ENCODE data around the gene ZFY.

Gene ZFY

DNA sequence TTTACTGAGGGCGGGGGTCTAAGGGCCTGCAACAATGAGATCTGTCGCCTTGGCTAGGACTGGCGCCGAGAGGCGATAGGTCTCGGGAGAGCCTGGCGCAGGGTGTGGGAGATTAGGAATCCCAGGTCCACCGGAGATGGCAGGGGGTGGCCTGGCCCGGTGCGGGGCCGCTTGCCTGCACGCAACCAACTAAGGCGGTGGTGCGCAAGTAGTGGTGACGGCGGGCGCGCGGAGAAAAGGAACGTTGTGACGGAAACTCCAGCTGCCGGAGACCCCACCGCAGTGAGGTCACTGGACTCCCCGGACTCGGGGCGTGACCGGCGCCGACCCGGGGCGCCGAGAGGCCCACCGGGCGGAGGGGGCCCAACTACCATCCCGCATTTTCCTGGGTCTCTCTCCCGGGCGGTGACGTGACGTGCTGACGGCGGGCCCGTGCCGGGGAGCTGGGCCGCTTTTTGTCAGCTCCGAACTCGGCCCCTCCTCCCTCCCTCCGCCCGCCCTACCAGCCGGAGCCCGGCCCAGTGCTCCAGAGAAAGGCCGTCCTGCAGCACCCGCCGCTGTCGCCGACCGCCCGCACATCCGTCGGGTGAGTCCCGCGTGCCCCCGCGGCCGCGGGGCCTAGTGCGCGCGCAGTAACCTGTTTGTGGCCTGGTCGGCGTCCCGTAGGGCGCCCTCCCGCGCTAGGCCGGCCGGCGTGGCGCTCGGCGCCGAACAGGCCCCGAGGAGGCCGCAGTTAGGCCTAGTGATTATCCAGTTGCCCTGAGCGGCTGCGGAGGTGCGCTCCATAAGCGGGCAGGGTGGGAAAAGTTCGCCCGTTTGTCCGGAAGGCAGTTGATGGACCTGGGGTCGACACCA is at the start of gene ZFY:
ZFY (plus strand) TSS at position 521 of the 855 bp plus-strand sequence. CDS start 18,556 bp downstream, outside the sequence.
- DNase-seq = peak; percentile 72

DNA sequence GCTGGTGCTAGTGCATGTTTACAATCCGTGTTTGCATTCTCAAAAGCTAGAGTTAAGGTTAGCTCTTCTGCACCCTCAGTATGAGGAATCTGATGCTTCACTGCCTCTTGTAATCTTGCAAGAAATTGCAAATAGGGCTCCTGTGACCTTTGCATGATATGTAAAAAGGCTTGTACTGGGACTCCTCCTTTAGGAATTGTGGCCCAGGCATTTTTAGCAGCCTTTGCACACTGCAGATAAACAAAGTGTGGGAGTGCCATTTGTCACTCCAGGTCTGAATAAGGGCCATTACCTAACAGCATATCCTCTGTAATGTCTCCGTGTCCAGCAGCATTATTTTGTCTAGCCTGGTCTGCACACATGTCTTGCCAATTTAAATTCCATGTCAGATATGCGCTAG is 49.3 kb upstream of the ZFY start:
- no peak for DNase-seq

DNA sequence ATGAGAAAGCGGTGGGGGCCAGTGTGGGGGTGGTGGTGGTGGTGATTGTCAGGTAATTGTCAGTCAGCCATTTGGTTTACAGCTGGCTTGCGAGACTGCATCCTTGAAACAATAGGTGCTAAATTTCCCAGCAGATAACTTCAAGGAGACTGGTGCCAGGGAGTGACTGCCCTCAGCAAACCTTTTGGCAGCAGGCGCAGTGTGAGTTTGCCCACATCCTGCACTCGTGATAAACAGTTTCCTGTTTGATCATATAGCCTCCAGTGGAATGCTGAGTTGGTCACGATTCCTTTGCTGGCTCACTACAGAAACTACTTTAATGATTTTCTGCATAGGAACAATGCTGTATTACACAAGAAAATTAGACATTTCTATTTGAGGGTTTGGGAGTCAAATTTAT is 47.8 kb upstream of the ZFY start:
- DNase-seq = peak; percentile 51

DNA sequence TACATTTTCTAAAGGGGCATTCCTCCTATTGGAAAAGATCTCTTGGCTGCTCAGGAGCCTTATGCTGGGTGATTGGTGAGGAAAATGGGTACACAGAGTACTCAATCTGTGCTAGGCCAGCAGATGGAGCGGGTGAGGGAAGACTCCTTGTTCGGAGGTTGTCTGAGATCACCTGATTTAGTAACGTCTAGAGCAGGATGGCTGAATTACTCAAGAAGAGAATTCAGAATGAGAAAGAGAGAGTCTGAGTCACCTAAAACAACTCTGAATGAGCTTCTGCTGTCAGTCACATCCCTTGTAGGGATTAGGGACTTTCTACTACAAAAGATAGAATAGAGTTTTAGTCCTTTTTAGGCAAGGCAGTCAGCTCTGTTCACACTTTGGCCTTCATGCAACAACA is 47.2 kb upstream of the ZFY start:
- peak; percentile 57 for DNase-seq

DNA sequence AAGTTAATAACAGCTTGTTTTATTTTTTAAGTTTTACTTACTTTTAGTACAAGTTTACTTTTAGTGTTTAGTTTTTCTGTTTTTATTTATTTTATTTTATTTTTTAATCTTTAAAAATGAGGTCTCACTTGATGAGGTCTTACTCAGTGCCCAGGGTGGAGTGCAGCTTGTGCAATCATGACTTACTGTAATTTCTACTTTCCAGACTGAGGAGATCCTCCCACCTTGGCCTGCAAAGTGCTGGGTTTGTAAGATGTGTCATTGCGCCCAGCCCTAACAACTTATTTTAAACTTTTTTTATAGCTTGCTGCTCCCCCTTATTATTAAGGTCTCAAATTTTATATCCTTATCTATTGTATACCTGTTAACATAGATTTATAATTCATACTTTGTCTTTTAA is 41.7 kb upstream of the ZFY start:
- peak; percentile 64 for DNase-seq

DNA sequence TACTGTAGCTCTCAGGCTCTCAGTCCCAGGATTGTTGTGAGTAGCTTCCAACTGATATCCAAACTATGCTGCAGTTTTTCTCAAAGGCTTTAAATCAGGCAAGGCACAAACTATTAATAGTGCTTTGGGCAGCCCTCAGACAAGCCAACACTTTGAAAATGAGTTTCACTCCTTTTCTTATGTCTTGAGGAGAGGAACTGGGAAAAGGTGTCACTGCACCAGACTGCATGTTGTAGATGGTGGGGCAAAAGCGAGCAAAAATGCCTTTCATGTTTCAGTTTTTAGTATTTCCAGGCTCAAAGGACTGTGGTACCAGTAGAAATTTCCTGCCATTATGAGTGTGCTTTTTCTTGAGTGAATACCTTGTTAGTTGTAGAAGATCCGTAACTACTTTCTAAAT is 39.1 kb upstream of the ZFY start:
- no peak for DNase-seq

DNA sequence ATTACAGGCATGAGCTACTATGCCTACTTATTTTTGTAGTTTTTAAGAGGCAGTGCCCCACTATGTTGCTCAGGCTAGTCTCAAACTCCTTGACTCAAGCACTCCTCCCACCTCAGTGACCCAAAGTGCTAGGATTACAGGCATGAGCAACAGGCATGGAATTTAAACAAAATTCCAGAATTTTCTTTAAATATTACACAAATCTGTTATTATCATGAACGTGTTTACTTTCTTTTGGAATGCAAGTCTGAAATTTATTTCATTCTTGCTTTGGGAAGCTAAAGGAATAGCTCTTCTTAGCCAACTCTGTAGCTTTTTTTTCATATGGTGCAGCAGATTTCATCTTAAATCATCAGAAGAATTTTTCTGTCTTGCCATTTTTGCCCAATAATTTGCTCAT is 27.8 kb upstream of the ZFY start:
- DNase-seq = no peak

DNA sequence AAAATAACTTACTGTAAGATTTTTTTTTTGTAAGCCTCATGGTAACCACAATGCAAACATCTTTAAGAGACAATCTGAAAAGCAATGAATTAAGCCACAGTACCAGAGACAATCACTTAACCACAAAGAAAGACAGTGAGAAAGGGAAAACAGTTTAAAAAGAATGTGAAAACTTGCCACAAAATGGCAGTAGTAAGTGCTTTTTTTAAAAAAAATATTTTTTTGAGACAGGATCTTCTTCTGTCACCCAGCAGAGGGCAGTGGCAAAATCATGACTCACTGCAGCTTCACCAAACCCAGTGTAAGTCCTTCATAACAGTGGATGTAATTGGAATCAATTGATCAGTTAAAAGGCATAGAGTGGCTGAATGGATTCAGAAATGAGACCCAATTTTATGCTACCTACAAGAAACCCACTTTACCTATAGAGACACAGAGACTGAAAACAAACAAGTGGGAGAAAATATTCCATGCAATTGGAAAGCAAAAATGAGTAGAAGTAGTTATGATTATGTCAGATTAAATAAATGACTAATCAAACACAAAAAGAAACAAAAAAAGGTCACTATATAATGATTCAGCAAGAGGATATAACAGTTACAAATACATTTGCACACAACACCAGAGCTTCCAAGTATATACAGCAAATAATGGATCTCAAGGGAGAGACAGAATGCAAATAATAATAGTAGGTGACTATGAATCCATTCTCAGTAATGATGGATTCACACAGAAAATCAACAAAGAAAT is 21.9 kb upstream of the ZFY start:
- peak; percentile 36 for DNase-seq

DNA sequence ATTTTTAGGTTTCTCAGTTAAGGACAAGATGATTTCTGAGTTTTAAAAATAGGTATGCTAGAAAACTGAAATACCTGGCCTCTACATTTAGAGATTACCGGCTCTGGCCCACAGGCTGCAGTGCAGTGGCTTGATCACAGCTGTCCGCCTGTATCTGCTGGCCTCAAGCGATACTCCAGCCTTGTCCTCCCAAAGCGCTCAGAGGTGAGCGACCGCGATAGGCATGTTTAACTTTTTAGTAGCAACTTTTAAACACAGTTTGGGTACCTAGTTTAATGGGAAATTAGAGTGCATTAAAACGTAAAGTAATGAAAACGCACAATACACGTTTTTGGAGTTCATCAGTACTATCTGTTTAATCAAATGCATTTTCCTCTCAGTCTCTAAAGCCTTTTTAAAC is 1.1 kb upstream of the ZFY start:
- DNase-seq = no peak

DNA sequence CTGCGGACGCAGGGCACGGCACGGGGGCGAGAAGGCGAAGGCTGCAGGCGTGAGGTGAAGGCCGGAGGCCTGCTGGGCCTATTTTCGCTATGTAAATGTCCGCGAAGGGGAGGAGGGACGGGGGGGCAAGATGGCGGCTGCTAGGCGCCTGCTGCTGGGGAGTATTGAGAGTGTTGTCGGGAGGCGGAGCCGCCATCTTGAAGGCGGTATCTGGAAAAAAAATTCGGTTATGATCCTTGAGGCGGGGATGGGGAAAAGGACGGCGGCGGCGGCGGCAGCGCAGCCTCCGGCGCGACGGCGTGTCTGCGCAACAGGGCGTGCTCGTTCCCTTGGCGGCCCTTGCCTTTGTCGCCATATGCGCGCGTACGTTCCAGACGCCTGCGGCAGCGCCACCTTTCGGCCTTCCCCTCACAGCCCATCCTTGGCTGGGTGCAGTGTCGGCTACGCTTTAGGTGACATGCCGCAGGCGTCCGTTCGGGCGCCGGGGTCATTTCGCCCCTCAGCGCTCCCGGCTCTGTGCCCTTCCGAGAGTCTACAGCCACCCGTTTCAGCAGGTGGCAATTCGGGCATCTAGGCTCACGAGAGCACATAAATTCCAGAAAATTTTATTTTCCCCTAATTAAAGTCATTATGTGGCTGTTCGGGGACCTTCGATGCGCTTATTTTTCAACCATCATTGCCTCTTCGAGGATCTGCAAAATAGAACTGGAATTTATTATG is 695 bp downstream of the ZFY start:
- DNase-seq = peak; percentile 87

DNA sequence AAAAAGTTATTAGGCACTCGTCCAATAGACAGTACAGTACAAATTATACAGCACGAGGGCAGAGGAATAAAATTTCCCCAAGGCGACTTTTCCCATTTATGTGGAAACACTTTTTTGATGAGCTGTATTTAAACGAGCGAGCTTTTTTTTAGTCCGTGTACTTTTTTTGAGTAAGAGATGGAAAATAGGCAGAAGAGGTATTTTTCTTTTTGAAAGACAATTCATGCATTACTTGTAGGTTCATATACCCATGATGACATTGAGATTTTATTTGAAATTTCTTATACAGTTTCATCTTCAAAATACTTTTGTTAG is 1.2 kb downstream of the ZFY start:
- no peak for DNase-seq

DNA sequence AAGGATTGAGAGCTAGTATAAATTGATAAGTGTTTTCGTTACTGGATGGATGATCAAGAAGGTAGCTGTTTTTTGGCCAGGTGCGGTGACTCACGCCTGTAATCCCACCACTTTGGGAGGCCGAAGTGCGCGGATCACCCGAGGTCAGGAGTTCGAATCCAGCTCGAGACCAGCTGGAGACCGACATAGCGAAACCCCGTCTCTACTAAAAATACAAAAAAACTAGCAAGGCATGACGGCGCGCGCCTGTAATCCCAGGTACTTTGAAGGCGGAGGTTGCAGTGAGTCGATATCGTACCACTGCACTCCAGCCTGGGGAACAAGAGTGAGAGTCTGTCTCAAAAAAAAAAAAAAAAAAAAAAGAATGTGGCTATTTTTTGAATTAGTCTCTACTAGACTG is 2.0 kb downstream of the ZFY start:
- DNase-seq = no peak

DNA sequence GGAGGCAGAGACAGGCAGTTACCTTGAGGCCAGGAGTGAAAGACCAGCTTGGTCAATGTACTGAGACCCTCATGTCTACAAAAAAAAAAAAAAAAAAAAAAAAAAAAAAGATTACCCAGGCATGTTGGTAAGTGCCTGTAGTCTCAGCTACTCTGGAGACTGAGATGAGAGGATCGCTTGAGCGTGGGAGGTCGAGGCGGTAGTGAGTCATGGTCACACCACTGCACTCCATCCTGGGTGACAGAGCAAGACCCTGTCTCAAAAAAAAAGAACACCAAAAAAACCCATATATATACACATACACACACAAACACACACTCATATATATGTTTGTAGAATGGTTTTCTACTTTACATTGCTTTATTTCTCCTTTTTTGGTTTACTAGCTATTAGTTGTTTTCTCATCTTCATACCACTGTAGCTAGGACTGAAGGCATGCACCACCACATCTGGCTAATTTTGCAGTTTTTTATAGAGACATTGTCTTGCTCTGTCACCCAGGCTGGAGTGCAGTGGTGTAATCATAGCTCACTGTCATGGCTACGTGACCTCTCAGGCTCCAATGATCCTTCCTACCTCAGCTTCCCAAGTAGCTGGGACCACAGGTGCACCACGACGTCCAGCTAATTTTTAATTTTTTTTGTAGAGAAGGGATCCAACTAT is 14.5 kb downstream of the ZFY start:
- DNase-seq = no peak

DNA sequence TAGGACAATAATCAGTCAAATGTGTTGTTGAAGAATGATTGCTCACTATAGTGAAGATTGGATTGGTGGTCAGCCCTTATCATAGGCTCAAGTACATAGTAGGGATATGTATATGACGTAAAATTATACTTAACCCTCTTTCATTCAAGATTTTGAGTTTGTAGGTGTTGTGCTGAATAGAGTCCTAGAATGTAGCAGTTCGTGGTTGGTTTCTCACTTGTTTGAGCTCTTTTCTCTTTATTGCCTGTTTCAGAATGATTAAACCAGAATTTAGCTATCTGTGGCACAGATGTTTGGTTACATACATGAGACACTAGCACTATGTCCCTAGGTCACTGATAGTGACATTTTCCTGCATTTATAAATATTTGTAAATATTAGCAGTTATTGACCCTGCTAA is 15.5 kb downstream of the ZFY start:
- DNase-seq = no peak

DNA sequence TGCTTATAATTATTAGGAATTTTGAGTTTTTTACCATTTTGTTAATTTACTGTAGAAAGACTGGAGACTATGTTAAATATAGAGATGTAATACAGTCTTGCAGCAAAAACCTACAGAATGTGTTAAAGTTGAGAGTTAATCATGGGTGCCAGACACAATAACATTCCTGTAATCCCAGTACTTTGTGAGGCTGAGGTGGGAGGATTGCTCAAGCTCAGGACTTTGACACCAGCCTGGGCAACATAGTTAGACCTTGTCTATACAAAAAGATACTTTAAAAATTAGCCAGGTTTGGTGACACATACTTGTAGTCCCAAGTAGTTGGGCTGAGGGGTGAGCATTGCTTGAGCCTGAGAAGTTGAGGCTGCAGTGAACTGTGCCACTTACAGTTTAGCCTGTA is 17.7 kb downstream of the ZFY start:
- no peak for DNase-seq

DNA sequence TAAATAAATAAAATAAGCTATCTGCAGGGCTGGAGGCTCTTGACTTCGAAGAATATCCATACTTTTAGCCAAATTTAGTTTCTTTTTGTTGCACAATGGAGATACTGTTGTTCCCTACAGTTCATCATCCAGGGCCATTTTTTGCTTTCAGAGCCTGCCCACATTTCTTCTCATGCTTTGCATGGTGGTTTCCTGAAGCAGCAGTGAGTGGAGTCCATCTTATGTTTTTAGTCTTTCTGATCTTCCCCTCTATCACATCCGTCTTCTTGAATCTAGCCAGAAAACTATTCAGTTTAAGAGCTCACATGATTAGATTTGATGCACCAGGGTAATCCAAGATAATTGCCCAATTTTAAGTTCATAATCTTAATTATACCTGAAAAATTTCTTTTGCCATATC is 19.6 kb downstream of the ZFY start:
- DNase-seq = no peak

DNA sequence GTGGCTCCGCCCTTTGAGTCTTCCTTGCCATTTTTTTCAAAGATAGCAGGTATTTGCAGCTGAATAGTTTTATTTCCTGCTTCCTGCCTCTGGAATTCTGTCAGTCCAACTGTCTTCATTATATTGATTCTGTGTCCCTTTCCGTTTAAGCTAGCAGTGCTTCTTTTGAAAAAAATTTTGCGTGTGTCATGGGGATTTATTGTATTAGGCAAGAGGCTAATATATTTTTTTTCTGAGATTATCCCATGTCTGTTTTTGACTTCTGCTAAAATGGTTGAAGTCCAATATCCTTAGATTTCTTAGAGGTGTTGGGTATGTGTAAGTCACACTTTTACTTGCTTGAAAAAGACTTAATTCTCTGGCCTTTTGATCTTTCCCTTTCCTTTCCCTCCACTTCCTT is 20.4 kb downstream of the ZFY start:
- DNase-seq = no peak

DNA sequence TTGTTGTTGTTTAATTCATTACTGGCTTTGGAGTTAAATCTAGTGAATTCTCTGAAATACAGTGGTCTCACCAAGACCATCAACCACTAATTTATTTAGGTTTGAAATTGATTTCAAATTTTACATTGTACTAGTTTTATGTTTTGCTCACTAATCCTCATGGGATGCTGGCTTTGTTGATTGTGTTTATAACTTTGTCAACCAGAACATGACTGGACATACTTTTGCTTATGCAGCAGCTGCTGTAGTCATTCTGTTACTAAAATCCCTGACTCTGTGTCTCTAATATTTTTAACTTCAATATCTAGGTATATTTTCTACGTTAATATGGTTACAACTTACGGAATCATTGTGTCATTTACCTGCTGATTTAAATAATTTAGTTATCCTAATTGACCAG is 26.9 kb downstream of the ZFY start:
- no peak for DNase-seq

DNA sequence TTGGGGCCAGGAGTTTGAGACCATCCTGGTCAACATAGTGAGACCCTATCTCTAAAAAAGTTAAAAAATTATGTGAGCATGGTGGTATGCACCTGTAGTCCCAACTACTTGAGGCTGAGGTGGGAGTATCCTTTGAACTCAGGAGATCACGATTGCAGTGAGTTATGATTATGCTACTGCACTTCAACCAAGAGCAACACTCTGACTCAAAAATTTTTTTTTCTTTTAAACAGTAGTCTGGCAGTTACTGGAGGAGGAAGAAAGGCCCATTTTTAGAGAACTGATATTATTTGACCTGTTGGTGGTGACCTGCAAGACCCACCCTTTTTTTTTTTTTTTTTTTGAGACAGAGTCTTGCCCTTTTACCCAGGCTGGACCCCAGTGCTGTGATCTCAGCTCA is 29.6 kb downstream of the ZFY start:
- no peak for DNase-seq

DNA sequence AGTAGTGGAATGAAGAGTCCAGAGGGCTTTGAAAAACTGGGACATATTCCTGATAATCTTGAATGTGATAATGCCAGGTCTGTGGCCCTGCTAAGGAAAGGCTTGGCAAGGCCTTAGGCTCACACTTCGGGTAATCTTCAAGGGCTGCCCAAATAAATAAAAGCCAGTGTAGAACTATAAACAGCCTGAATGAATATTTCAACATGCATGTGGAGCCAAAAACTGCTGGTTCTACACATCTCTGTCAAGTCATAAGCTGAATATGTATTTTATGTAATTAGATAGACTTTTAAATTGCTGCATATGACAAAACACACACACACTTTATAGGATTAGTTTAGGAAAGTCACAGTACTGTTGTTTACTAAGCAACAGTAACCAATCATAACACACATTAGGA is 30.4 kb downstream of the ZFY start:
- DNase-seq = no peak

DNA sequence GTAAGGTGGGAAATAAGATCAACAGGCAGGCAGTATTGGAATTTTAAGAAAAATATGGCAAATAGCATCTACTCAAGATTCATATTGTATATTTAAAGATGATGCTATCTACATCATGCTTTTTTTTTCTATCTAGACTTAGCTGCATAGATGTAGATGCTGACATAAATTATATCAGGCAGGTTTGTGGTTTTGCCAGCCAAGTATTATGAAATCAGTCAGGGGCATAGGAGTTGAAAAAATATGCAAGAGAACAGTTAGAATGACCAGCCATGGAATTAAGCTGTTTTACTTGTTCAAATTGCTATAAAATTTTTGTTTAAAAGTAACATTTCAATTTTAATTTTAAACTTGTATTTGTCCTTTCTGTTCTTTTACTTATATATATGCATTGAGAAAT is 34.4 kb downstream of the ZFY start:
- no peak for DNase-seq

DNA sequence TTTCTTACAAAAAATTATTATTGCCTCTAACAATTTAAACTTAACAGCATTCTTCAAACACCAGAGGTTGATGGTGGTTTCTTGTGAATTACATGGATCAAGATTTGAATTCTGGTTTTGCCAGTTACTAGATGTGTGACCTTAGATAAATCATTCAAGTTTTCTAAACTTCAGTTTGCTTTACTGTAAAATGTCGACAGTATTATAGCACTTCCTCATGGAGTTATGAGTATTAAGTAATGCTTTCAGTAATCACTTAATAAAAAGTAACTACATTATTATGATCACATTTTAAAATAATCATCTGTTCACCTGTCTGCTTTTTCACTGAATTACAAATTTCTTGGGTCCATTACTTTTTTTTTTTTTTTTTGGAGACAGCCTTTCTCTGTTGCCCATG is 37.5 kb downstream of the ZFY start:
- peak; percentile 12 for DNase-seq

DNA sequence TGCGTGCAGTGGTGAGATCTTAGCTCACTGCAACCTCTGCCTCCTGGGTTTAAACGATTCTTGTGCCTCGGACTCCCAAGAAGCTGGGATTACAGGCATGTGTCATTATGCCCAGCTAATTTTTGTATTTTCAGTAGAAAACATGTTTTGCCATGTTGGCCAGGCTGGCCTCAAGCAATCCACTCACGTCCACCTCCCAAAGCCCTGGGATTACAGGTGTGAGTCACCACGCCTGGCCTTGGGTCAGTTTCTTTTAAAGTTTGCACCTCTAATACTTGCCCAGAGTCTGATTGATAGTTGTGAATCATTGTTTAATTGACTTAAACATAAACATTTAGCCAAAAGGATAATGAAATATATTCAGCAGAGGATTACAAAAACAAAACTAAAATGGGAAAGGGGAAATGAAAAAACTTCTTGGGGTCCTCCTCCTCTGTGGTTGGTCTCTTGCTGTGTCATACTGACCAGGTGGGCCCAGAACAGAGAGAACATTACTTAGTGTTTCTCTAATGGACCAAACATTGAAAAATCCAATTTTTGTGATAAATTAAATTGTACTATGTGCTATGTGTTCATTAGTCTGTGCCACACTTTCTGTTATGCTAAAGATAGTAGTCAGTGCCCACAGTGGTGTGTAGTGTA is 38.0 kb downstream of the ZFY start:
- peak; percentile 12 for DNase-seq
